Activated CD4-positive, alpha-beta memory T cell treated with anti-CD3 and anti-CD28 coated beads for 36 hours (primary cell): Measurements from ENCODE around the gene LRCOL1. TPM values are rescaled to one million over a fixed set of nuclear protein-coding genes. Genes with fewer than 3 reads are reported as not detected.

Source experiments
- CTCF ChIA-PET: fragments of 350-600 bp; sonication (Branson Sonifier 250); formaldehyde crosslinking; loops from one replicate; lab custom pipeline; 2021; ENCODE audit warnings: antibody characterized with exemption, inconsistent platforms; lab: Charles Lee
- POLR2A ChIA-PET: fragments of 350-600 bp; sonication (Branson Sonifier 250); formaldehyde crosslinking; loops from one replicate; lab custom pipeline; 2021; ENCODE audit warnings: antibody characterized with exemption; lab: Charles Lee
- DNase-seq: peaks from one replicate; pipeline ENCODE4 v3.0.0-alpha.2; 2020
- H3K27ac Mint-ChIP-seq: one replicate; pipeline ENCODE4 v1.8.0; 2021; ENCODE audit warnings: mixed read lengths
- H3K27me3 Mint-ChIP-seq: one replicate; pipeline ENCODE4 v1.8.0; 2021; ENCODE audit warnings: mixed read lengths
- H3K36me3 Mint-ChIP-seq: one replicate; pipeline ENCODE4 v1.8.0; 2021; ENCODE audit warnings: mixed read lengths
- H3K4me1 Mint-ChIP-seq: one replicate; pipeline ENCODE4 v1.8.0; 2021; ENCODE audit warnings: low read depth, mixed read lengths
- H3K4me3 Mint-ChIP-seq: one replicate; pipeline ENCODE4 v1.8.0; 2021; ENCODE audit warnings: mild to moderate bottlenecking, mixed read lengths
- H3K9me3 Mint-ChIP-seq: one replicate; pipeline ENCODE4 v1.8.0; 2021; ENCODE audit warnings: mixed read lengths
- intact Hi-C: fragments of 100-400 bp; cut with micrococcal nuclease; formaldehyde crosslinking; loops from one replicate; pipeline ENCODE4 v1.15.1; 2023
- total RNA-seq, 2 experiments: library from RNA; stranded (reverse); gene quantifications; one replicate each; pipeline ENCODE4 v1.2.3, GENCODE V29; 2021

The LRCOL1 gene
- total RNA-seq, 2 experiments from 2014 or later, result not detected

GRCh38 chr12:132633398-132633797 lies 23.0 kb upstream of the LRCOL1 start:
- Mint-ChIP-seq H3K36me3 (peaks cover 70% of the 10 kb centered on the region), H3K9me3 (no peaks in the 10 kb centered on the region), H3K27me3 (no peaks in the 10 kb centered on the region), H3K27ac (no peak overlapping the region), H3K4me3 (no peak overlapping the region), H3K4me1 (no peaks in the 10 kb centered on the region)
- no peak for DNase-seq
- ChIA-PET POLR2A (no interaction called here), CTCF (interaction anchor here (1.2 to 2.2 kb wide), 2 partner anchors 17 to 19 kb away, joined by 3 to 9 read pairs; no protein-coding TSS in a partner anchor)
- intact Hi-C loops, result no loop called here

GRCh38 chr12:132632521-132633228 lies 22.3 kb upstream of the LRCOL1 start:
- Mint-ChIP-seq H3K9me3 (no peaks in the 10 kb centered on the region), H3K36me3 (peaks cover 63% of the 10 kb centered on the region), H3K27me3 (no peaks in the 10 kb centered on the region), H3K4me1 (no peaks in the 10 kb centered on the region), H3K4me3 (no peak overlapping the region), H3K27ac (no peak overlapping the region)
- ChIA-PET POLR2A (no interaction called here), CTCF (interaction anchor here (1.2 to 2.2 kb wide), 2 partner anchors 17 to 18 kb away, joined by 3 to 9 read pairs; no protein-coding TSS in a partner anchor)
- intact Hi-C loops, result no loop called here
- DNase-seq, result no peak

- intact Hi-C loops, result no loop called here
- peaks cover 58% of the 10 kb centered on the region for H3K36me3 Mint-ChIP-seq
Measured at GRCh38 chr12:132631666-132632065, 21.3 kb upstream of the LRCOL1 start.

GRCh38 chr12:132630672-132631071 lies 20.3 kb upstream of the LRCOL1 start:
- Mint-ChIP-seq H3K9me3 (no peaks in the 10 kb centered on the region), H3K4me1 (no peaks in the 10 kb centered on the region), H3K36me3 (peaks cover 53% of the 10 kb centered on the region), H3K4me3 (no peak overlapping the region), H3K27me3 (no peaks in the 10 kb centered on the region), H3K27ac (no peak overlapping the region)
- intact Hi-C loops, result no loop called here
- POLR2A ChIA-PET, result no interaction called here
- CTCF ChIA-PET, result no interaction called here
- DNase-seq, result no peak

More at GRCh38 chr12:132631666-132632065, 21.3 kb upstream of the LRCOL1 start:
- Mint-ChIP-seq H3K9me3 (no peaks in the 10 kb centered on the region), H3K4me3 (no peak overlapping the region), H3K4me1 (no peaks in the 10 kb centered on the region), H3K27ac (no peak overlapping the region), H3K27me3 (no peaks in the 10 kb centered on the region)
- ChIA-PET CTCF (interaction anchor here (2.2 kb wide), 1 partner anchor 17 kb away, joined by 9 read pairs; no protein-coding TSS in a partner anchor), POLR2A (no interaction called here)
- DNase-seq, result no peak

GRCh38 chr12:132629330-132629729 lies 18.9 kb upstream of the LRCOL1 start:
- ChIA-PET CTCF (no interaction called here), POLR2A (no interaction called here)
- no peak for DNase-seq
- Mint-ChIP-seq H3K36me3 (peaks cover 43% of the 10 kb centered on the region), H3K4me3 (no peak overlapping the region), H3K27me3 (no peaks in the 10 kb centered on the region), H3K27ac (no peak overlapping the region), H3K9me3 (no peaks in the 10 kb centered on the region), H3K4me1 (no peaks in the 10 kb centered on the region)
- intact Hi-C loops, result no loop called here

- H3K27me3 Mint-ChIP-seq, result peaks cover under 1% of the 10 kb centered on the region
- H3K9me3 Mint-ChIP-seq, result no peaks in the 10 kb centered on the region
- no peak overlapping the region for H3K4me3 Mint-ChIP-seq
- no peak for DNase-seq
- no peak overlapping the region for H3K27ac Mint-ChIP-seq
- H3K4me1 Mint-ChIP-seq, result peaks cover 5% of the 10 kb centered on the region
- peaks cover 21% of the 10 kb centered on the region for H3K36me3 Mint-ChIP-seq
- ChIA-PET POLR2A (no interaction called here), CTCF (interaction anchor here (1.3 kb wide), 1 partner anchor 11 kb away, joined by 4 read pairs; no protein-coding TSS in a partner anchor)
- intact Hi-C loops, result no loop called here
Measured at GRCh38 chr12:132625731-132626430, 15.5 kb upstream of the LRCOL1 start.

GRCh38 chr12:132624910-132625630 lies 14.7 kb upstream of the LRCOL1 start:
- Mint-ChIP-seq H3K27ac (no peak overlapping the region), H3K4me1 (peaks cover 5% of the 10 kb centered on the region), H3K4me3 (no peak overlapping the region), H3K27me3 (peaks cover 1% of the 10 kb centered on the region), H3K36me3 (peaks cover 16% of the 10 kb centered on the region), H3K9me3 (no peaks in the 10 kb centered on the region)
- CTCF ChIA-PET, result interaction anchor here (1.3 kb wide), 1 partner anchor 10 kb away, joined by 4 read pairs; no protein-coding TSS in a partner anchor
- no peak for DNase-seq
- POLR2A ChIA-PET, result no interaction called here
- intact Hi-C loops, result no loop called here

- CTCF ChIA-PET, result no interaction called here
- no peak overlapping the region for H3K27ac Mint-ChIP-seq
- no peaks in the 10 kb centered on the region for H3K9me3 Mint-ChIP-seq
- intact Hi-C loops, result no loop called here
- H3K4me3 Mint-ChIP-seq, result no peak overlapping the region
- H3K4me1 Mint-ChIP-seq, result peaks cover 5% of the 10 kb centered on the region
- POLR2A ChIA-PET, result interaction anchor here (0.6 kb wide), 1 partner anchor 674 kb away, joined by 3 read pairs; no protein-coding TSS in a partner anchor
- DNase-seq, result no peak
- H3K27me3 Mint-ChIP-seq, result peaks cover 1% of the 10 kb centered on the region
- H3K36me3 Mint-ChIP-seq, result peaks cover 9% of the 10 kb centered on the region
Measured at GRCh38 chr12:132624186-132624855, 13.9 kb upstream of the LRCOL1 start.

- Mint-ChIP-seq H3K27ac (no peak overlapping the region), H3K36me3 (peaks cover 5% of the 10 kb centered on the region), H3K27me3 (peaks cover 1% of the 10 kb centered on the region), H3K4me3 (no peak overlapping the region), H3K4me1 (peaks cover 5% of the 10 kb centered on the region), H3K9me3 (no peaks in the 10 kb centered on the region)
- DNase-seq, result no peak
- CTCF ChIA-PET, result interaction anchor here (1.1 kb wide), 1 partner anchor 208 kb away, joined by 3 read pairs; no protein-coding TSS in a partner anchor
- intact Hi-C loops, result no loop called here
- POLR2A ChIA-PET, result no interaction called here
Measured at GRCh38 chr12:132623072-132623869, 12.9 kb upstream of the LRCOL1 start.

- Mint-ChIP-seq H3K27me3 (peaks cover 8% of the 10 kb centered on the region), H3K9me3 (no peaks in the 10 kb centered on the region), H3K27ac (no peak overlapping the region), H3K4me1 (peaks cover 10% of the 10 kb centered on the region), H3K36me3 (peaks cover 5% of the 10 kb centered on the region), H3K4me3 (no peak overlapping the region)
- DNase-seq, result peak; percentile 32
- intact Hi-C loops, result no loop called here
- CTCF ChIA-PET, result interaction anchor here (1.1 kb wide), 1 partner anchor 207 kb away, joined by 3 read pairs; no protein-coding TSS in a partner anchor
- POLR2A ChIA-PET, result no interaction called here
Measured at GRCh38 chr12:132622437-132623071, 12.2 kb upstream of the LRCOL1 start.
